ENCODE measurements around the gene GPR176. TPM values are rescaled to one million over a fixed set of nuclear protein-coding genes. Genes with fewer than 3 reads are reported as not detected.

GPR176 gene
- total and polyA plus RNA-seq, 2 donors from 2014 or later: 2.9 to 7.6 TPM

DNA sequence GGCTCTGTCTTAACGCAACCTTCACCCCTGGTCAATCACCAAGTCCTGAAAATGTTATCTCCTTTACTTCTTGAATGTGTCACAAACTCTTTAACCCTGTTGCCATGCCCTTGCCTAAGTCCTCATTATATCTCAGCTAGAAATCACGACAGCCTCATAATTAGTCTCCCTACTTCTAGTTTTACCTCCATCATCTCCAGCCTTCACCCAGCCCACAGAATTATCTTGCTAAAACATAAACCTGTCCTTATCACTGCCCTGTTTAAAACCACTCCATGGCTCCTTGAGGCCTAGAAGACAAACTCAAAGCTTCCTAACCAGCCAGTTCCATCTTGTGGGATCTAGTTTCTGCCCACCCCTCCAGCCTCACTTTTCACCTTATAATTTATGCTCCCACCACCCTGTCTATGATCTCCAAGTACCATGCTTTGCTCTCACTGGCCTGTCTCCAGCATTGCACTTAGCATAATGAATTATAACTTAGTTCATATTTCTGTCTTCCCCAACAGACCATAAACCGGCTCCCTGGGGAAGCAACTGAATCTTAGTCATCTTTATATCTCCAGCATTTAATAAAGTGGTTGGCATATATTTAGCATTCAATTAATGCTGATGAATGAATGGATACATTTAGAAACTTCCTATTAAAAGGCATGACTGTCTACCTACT, 39.2 kb downstream of the GPR176 start:
- H3K36me3 ChIP-seq (ENCODE audit: control insufficient read depth in 2 of 3, insufficient read depth in 3 of 3, low read length in 3 of 3): no peaks in the 10 kb centered on the region
- H3K4me1 ChIP-seq (ENCODE audit: control insufficient read depth in 2 of 3, insufficient read depth in 2 of 3, low read depth in 1 of 3, low read length in 3 of 3): no peaks in the 10 kb centered on the region
- intact Hi-C loops (cut with DNase I): no loop called here
- TF ChIP-seq, protein P1, sequence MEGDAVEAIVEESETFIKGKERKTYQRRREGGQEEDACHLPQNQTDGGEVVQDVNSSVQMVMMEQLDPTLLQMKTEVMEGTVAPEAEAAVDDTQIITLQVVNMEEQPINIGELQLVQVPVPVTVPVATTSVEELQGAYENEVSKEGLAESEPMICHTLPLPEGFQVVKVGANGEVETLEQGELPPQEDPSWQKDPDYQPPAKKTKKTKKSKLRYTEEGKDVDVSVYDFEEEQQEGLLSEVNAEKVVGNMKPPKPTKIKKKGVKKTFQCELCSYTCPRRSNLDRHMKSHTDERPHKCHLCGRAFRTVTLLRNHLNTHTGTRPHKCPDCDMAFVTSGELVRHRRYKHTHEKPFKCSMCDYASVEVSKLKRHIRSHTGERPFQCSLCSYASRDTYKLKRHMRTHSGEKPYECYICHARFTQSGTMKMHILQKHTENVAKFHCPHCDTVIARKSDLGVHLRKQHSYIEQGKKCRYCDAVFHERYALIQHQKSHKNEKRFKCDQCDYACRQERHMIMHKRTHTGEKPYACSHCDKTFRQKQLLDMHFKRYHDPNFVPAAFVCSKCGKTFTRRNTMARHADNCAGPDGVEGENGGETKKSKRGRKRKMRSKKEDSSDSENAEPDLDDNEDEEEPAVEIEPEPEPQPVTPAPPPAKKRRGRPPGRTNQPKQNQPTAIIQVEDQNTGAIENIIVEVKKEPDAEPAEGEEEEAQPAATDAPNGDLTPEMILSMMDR (IDR thresholded peaks at IDR 0.05; ENCODE audit: borderline replicate concordance, extremely low read depth, insufficient read depth): no peak
- no peak overlapping the region for H3K4me3 ChIP-seq (ENCODE audit: low read length in 3 of 3)
- H3K27ac ChIP-seq (ENCODE audit: low read depth in 2 of 2, low read length in 2 of 2): no peak overlapping the region
- no peak overlapping the region for H3K9ac ChIP-seq (ENCODE audit: low read length in 3 of 3)
- H3K9me3 ChIP-seq (ENCODE audit: control insufficient read depth in 2 of 3, insufficient read depth in 1 of 3, low read length in 3 of 3): no peaks in the 10 kb centered on the region
- H3K27me3 ChIP-seq (ENCODE audit: control insufficient read depth, insufficient read depth, low read length): no peaks in the 10 kb centered on the region
- FAIRE-seq (no peak), DNase-seq (no peak)

DNA sequence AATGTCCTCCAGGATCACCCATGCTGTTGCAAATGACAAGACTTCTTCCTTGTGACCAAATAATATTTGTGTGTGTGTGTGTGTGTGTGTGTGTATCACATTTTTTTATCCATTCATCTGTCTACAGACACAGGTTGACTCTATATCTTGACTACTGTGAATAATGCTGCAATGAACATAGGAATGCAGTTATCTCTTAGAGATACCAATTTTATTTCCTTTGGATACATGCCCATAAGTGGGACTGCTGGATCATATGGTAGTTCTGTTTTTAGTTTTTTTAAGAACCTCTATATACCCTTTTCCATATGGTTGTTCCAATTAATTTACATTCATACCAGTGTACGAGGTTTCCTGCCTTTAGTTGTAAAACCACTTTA, 41.7 kb downstream of the GPR176 start:
- Histone ChIP-seq H3K9me3 (ENCODE audit: control insufficient read depth in 2 of 3, insufficient read depth in 1 of 3, low read length in 3 of 3) (no peaks in the 10 kb centered on the region), H3K4me1 (ENCODE audit: control insufficient read depth in 2 of 3, insufficient read depth in 2 of 3, low read depth in 1 of 3, low read length in 3 of 3) (no peaks in the 10 kb centered on the region), H3K9ac (ENCODE audit: low read length in 3 of 3) (no peak overlapping the region), H3K27me3 (ENCODE audit: control insufficient read depth, insufficient read depth, low read length) (no peaks in the 10 kb centered on the region), H3K36me3 (ENCODE audit: control insufficient read depth in 2 of 3, insufficient read depth in 3 of 3, low read length in 3 of 3) (no peaks in the 10 kb centered on the region), H3K4me3 (ENCODE audit: low read length in 3 of 3) (no peak overlapping the region), H3K27ac (ENCODE audit: low read depth in 2 of 2, low read length in 2 of 2) (no peak overlapping the region)
- TF ChIP-seq, protein P1 (IDR thresholded peaks at IDR 0.05; ENCODE audit: borderline replicate concordance, extremely low read depth, insufficient read depth): no peak
- FAIRE-seq (no peak), DNase-seq (no peak)
- intact Hi-C loops (cut with DNase I): no loop called here

DNA sequence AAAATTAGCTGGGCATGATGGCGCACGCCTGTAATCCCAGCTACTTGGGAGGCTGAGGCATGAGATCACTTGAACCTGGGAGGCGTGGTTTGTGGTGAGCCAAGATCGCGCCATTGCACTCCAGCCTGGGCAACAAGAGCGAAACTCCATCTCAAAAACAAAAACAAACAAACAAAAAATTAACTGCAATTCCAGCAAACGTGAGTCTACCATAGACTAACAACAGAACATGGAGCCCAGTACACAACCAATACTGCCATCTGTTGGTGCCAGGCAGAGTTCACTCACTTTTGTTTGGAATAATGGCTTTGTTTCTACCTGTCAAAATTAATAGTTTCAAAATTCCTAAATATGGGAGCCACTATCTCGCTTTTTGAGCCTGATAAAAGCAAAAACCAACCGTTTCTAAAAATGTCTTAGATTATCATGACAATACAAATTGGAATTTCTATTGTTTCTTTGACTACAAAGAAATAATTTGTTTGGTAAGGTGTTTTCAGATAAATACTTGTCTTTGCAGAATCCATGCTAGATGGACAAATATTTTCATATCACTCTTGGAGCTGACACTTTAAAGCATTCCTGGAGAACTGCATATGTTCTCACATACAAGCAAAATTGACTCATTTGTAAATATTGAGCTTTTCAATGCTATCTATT, 45.0 kb downstream of the GPR176 start:
- no peak overlapping the region for H3K27ac ChIP-seq (ENCODE audit: low read depth in 2 of 2, low read length in 2 of 2)
- H3K9ac ChIP-seq (ENCODE audit: low read length in 3 of 3): no peak overlapping the region
- H3K4me3 ChIP-seq (ENCODE audit: low read length in 3 of 3): no peak overlapping the region
- FAIRE-seq: no peak
- H3K36me3 ChIP-seq (ENCODE audit: control insufficient read depth in 2 of 3, insufficient read depth in 3 of 3, low read length in 3 of 3): no peaks in the 10 kb centered on the region
- peak in 1 of 5 donors; percentile 54 for DNase-seq
- no peaks in the 10 kb centered on the region for H3K4me1 ChIP-seq (ENCODE audit: control insufficient read depth in 2 of 3, insufficient read depth in 2 of 3, low read depth in 1 of 3, low read length in 3 of 3)
- intact Hi-C loops (cut with DNase I): no loop called here
- H3K9me3 ChIP-seq (ENCODE audit: control insufficient read depth in 2 of 3, insufficient read depth in 1 of 3, low read length in 3 of 3): no peaks in the 10 kb centered on the region
- TF ChIP-seq, protein P1 (IDR thresholded peaks at IDR 0.05; ENCODE audit: borderline replicate concordance, extremely low read depth, insufficient read depth): peak; percentile 70
- no peaks in the 10 kb centered on the region for H3K27me3 ChIP-seq (ENCODE audit: control insufficient read depth, insufficient read depth, low read length)

Measured in kidney (tissue), 14 donors.